H1 (cell line): ENCODE results near the gene MYNN. TPM values are rescaled to one million over a fixed set of nuclear protein-coding genes. Genes with fewer than 3 reads are reported as not detected.

ENCODE experiments used
- ASH2L ChIP-seq: fragments of 200-600, 300-600 bp; sonication (generic); IDR thresholded peaks from one replicate; pipeline ENCODE4 v1.7.1; 2017; ENCODE audit warnings: low read length
- BACH1 ChIP-seq: IDR thresholded peaks from 2 replicates; pipeline ENCODE4 v1.6.1; 2012; ENCODE audit warnings: low read length, improper control_type of control experiment
- CBX5 ChIP-seq: fragments of 300-800, 300-1000 bp; sonication (generic); IDR thresholded peaks from 2 replicates; pipeline ENCODE4 v1.7.1; 2016; ENCODE audit warnings: antibody characterized with exemption, low read length, low read depth
- SIN3A ChIP-seq, 2 experiments: IDR thresholded peaks in 1 of 2; conservative IDR thresholded peaks in 1 of 2; 2 replicates each; pipeline ENCODE4 v1.6.1; 2011 to 2012; ENCODE audit warnings: low read length in 2 of 2, improper control_type of control experiment in 1 of 2, low read depth in 1 of 2, mild to moderate bottlenecking in 1 of 2
- polyA plus RNA-seq, 7 experiments: library from polyadenylated mRNA; depleted of rRNA in 3 of 7; stranded (reverse) in 5 of 7; unstranded in 2 of 7; fragments of >200 nt in 5 of 7; fragments of 200-250 nt in 2 of 7; gene quantifications; 1 replicate in 5 of 7; 2 replicates in 1 of 7; 4 replicates in 1 of 7; pipeline versions ENCODE4 v1.2.1 to v1.2.3, GENCODE V29; 2011 to 2013; ENCODE audit warnings: missing spikeins in 2 of 7, mixed read lengths in 2 of 7
- total RNA-seq: library from RNA; stranded (reverse); fragmentation: NEBNext Ultra II Directional; extraction: Animal tissue kit (Norgen Biotek cat#: 25700); gene quantifications from 2 replicates; pipeline ENCODE4 v1.2.1, GENCODE V29; 2021
- TF ChIP-seq, protein P1 (sequence below): IDR thresholded peaks from 2 replicates; pipeline ENCODE4 v1.6.1; 2012; ENCODE audit warnings: inconsistent platforms

MYNN gene
- total and polyA plus RNA-seq, 2 of the 8 experiments (the other 6 are each of a cell fraction or from before 2014, with no cell fraction given): 7.3 to 15.2 TPM

DNA sequence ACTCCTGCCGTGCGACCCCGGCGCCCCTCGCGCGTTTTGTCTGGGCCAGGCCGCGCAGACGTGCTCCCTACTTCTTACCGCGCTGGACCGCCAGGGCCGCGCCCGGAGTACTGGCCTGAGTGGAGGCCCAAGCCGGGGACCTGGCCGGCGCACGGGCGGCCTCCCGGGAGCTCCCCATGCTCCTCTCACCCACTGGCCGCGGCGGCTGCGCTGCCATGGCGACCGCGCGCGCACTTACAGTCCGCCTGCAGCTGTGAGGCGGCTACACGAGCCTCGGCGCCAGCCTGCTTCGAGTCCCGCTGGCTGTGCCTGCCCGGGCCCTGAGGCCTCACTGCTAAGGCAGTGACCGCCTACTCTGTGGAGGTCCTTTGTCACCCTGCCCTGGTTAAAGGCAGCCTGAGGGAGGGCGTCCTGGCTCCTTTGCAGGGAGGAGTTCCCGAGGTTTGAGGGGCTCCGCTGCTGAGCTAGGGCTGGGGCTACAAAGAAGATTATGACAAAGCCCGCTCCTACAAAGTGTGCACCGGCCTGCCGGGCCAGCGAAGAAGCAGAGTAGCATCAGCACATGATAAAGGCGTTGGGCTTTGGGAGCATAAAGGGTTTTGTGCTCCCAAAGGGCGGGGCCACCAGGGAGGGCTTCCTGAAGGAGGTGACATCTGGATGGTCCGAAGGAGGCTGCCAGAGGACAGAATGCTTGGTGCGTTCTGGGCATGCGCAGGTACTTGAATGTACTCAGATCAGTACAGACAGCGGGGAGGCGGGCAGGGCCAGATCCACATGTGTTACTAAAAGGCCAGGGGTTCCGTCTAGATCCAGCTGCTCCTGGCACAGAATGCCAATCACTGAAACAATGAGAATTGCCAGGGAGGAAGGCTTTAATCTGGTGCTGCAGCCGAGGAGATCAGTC lies 39.4 kb downstream of the MYNN start, which contains the start of the genes LRRC34 and LRRIQ4 (continued):
- TF ChIP-seq SIN3A (conservative IDR thresholded peaks at IDR 0.05 in 1 of 2, IDR thresholded peaks at IDR 0.05 in 1 of 2; ENCODE audit: low read depth in 1 of 2, low read length in 2 of 2): peak in 1 of 2 experiments; percentile 71; a peak in 2 of 4 replicates
- TF ChIP-seq BACH1: no peak
- no peak for TF ChIP-seq CBX5
- TF ChIP-seq, protein P1, sequence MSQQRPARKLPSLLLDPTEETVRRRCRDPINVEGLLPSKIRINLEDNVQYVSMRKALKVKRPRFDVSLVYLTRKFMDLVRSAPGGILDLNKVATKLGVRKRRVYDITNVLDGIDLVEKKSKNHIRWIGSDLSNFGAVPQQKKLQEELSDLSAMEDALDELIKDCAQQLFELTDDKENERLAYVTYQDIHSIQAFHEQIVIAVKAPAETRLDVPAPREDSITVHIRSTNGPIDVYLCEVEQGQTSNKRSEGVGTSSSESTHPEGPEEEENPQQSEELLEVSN: peak; percentile 22; the same call in 1 of the 2 replicates
- peak; percentile 64 for TF ChIP-seq ASH2L
- TF ChIP-seq, all 59 proteins: peak for 9
